ENCODE results near the gene HMBS.
A peak's percentile ranks its signal among the peaks of the same experiment; 100 is the strongest.

DNA sequence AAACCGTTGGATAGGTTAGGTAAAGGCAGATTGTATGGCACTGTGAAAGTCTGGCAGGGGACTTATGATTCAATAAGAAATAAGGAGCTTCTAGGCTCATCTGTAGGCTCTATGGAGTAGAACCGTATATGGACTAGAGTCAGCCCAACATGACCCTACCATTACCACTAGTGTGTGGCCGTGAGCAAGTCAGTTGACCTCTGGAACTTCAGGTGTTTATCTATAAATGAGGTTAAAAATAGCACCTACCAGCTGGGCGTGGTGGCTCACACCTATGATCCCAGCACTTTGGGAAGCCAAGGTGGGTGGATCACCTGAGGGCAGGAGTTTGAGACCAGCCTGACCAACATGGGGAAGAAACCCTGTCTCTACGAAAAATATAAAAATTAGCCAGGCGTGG lies 41.1 kb downstream of the HMBS start:
- TF ChIP-seq, protein P1, sequence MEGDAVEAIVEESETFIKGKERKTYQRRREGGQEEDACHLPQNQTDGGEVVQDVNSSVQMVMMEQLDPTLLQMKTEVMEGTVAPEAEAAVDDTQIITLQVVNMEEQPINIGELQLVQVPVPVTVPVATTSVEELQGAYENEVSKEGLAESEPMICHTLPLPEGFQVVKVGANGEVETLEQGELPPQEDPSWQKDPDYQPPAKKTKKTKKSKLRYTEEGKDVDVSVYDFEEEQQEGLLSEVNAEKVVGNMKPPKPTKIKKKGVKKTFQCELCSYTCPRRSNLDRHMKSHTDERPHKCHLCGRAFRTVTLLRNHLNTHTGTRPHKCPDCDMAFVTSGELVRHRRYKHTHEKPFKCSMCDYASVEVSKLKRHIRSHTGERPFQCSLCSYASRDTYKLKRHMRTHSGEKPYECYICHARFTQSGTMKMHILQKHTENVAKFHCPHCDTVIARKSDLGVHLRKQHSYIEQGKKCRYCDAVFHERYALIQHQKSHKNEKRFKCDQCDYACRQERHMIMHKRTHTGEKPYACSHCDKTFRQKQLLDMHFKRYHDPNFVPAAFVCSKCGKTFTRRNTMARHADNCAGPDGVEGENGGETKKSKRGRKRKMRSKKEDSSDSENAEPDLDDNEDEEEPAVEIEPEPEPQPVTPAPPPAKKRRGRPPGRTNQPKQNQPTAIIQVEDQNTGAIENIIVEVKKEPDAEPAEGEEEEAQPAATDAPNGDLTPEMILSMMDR (IDR thresholded peaks at IDR 0.05): peak in 1 of 6 experiments; percentile 9
- peak in 1 of 2 donors; percentile 38 for TF ChIP-seq POLR2A (IDR thresholded peaks at IDR 0.05)
